RWPE2 (cell line): ENCODE data around the gene STAT5A.

Source experiments
- ATAC-seq: fragments of 200-7000 bp; cut with Tn5 transposase; 3 replicates; pipeline ENCODE4 v1.9.1; 2021; ENCODE audit warnings: low read depth
- DNase-seq: peaks from one replicate; pipeline ENCODE4 v3.0.0-alpha.2; 2020; ENCODE audit warnings: low spot score
- H3K27ac ChIP-seq: fragments of 450-650 bp; 2 replicates; pipeline ENCODE4 v1.5.1; 2017; ENCODE audit warnings: mild to moderate bottlenecking; ENCODE audit not compliant: poor library complexity, severe bottlenecking
- H3K27me3 ChIP-seq: fragments of 250-450 bp; sonication (Bioruptor Pico); 2 replicates; pipeline ENCODE4 v1.5.1; 2021; ENCODE audit warnings: mild to moderate bottlenecking, moderate library complexity; ENCODE audit not compliant: insufficient read depth, poor library complexity, severe bottlenecking
- H3K36me3 ChIP-seq: fragments of 250-450 bp; sonication (Bioruptor Pico); 2 replicates; pipeline ENCODE4 v1.5.1; 2020; ENCODE audit warnings: low read depth, mild to moderate bottlenecking, moderate library complexity
- H3K4me1 ChIP-seq: fragments of 250-450 bp; sonication (Bioruptor Pico); 2 replicates; pipeline ENCODE4 v1.5.1; 2021; ENCODE audit warnings: mild to moderate bottlenecking, moderate library complexity; ENCODE audit not compliant: insufficient read depth, poor library complexity, severe bottlenecking
- H3K4me3 ChIP-seq: fragments of 250-450 bp; sonication (Bioruptor Pico); 2 replicates; pipeline ENCODE4 v1.5.1; 2021; ENCODE audit warnings: mild to moderate bottlenecking, moderate library complexity; ENCODE audit not compliant: severe bottlenecking
- H3K9me3 ChIP-seq: fragments of 250-450 bp; sonication (Bioruptor Pico); 2 replicates; pipeline ENCODE4 v1.5.1; 2021; ENCODE audit warnings: mild to moderate bottlenecking, moderate library complexity; ENCODE audit not compliant: severe bottlenecking
- CTCF ChIP-seq: fragments of 450-650 bp; IDR thresholded peaks from one replicate; pipeline ENCODE4 v1.5.1; 2017; ENCODE audit warnings: mild to moderate bottlenecking, moderate library complexity; ENCODE audit not compliant: poor library complexity, severe bottlenecking

STAT5A gene

GRCh38 chr17:42274253-42274542, 14.1 kb upstream of the STAT5A start:
- peaks cover 14% of the 10 kb centered on the region for H3K4me1 ChIP-seq
- H3K9me3 ChIP-seq, result no peaks in the 10 kb centered on the region
- H3K4me3 ChIP-seq, result no peak overlapping the region
- TF ChIP-seq CTCF, result no peak
- no peak for DNase-seq
- no peaks in the 10 kb centered on the region for H3K27me3 ChIP-seq
- H3K36me3 ChIP-seq, result no peaks in the 10 kb centered on the region
- H3K27ac ChIP-seq, result no peak overlapping the region
- no peak for ATAC-seq

GRCh38 chr17:42274812-42275526, 13.3 kb upstream of the STAT5A start:
- Histone ChIP-seq H3K9me3 (no peaks in the 10 kb centered on the region), H3K36me3 (no peaks in the 10 kb centered on the region), H3K27me3 (no peaks in the 10 kb centered on the region), H3K4me1 (peaks cover 14% of the 10 kb centered on the region), H3K4me3 (peak overlapping the region; percentile 99), H3K27ac (no peak overlapping the region)
- TF ChIP-seq CTCF, result no peak
- ATAC-seq, result no peak
- DNase-seq, result no peak

DNA sequence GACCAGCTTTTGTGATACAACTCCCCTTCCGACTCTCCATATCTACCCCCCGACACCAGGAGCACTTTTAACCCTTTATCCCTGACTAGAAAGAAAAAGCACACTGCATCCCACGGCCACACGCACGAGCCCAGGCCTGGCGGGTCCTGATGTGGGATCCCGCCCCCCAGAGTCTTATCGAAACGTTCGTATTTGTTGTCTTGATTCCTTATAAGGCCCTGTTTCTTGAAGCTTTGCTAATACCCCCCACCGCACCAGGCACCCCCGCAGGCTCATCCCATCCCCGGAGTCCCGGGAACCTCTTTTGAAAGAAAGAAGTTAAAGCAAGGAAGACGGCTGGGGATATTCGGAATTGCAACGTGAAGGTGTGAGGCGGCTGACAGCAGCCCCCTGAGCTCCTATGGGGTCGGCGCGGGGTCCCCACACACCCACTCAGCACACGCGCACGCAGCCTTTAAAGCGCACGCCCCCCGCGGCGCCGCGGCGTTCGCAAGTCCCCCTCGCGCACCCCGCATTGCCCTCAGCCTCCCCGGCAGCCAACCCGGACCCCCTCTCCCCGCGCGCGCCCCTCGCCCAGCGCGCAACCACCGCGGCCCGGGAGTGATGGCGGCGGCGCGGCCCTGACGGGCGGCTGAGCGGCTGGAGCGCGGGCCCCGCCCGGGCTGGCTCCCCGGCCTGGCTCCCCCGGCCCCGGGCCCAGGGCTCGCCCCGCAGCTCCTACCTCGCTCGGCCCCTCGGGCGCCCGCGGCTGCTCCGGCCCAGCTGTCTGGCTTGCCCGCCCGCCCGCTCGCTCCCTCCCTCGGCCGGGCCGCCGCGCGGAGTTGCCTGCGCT, 12.6 kb upstream of the STAT5A start:
- Histone ChIP-seq H3K4me3 (peak overlapping the region; percentile 99), H3K9me3 (no peaks in the 10 kb centered on the region), H3K4me1 (peaks cover 14% of the 10 kb centered on the region)

DNA sequence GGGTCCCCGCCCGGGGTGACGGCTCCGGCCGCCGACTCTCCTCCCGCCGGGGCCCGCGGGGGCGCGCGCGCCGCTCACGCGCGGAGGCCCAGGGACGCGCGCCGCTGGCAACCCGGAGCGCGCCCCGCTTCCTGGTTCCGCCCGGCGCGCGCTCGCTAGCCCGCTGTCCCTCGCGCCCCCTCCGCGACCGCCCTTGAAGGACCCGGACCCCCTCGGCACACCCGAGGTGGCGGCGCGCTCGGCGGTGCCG, 12.0 kb upstream of the STAT5A start, which contains the start of gene STAT5B:
Gene STAT5B, minus strand, starts transcription at position 33 of the 250 bp plus-strand sequence. CDS start 44,264 bp downstream, outside the sequence.
- TF ChIP-seq CTCF, result no peak
- Histone ChIP-seq H3K27ac (peak within 1 kb of the TSS; percentile 60), H3K4me1 (peaks cover 14% of the 10 kb centered on the region), H3K4me3 (peak within 1 kb of the TSS; percentile 99), H3K9me3 (no peaks in the 10 kb centered on the region), H3K36me3 (no peaks in the 10 kb centered on the region), H3K27me3 (no peaks in the 10 kb centered on the region)
- ATAC-seq (peak; percentile 28; the same call in 2 of the 3 replicates), DNase-seq (no peak)

More for the DNA sequence above, 12.6 kb upstream of the STAT5A start:
- Histone ChIP-seq H3K27ac (peak overlapping the region; percentile 60), H3K36me3 (no peaks in the 10 kb centered on the region), H3K27me3 (no peaks in the 10 kb centered on the region)
- ATAC-seq (peak; percentile 50), DNase-seq (no peak)
- TF ChIP-seq CTCF, result no peak
